Keratinocyte (primary cell): Measurements from ENCODE around the gene RET. TPM values are rescaled to one million over a fixed set of nuclear protein-coding genes. Genes with fewer than 3 reads are reported as not detected.

Experiments used
- DNase-seq: peaks from one replicate; pipeline ENCODE4 v3.0.0-alpha.2; 2011; ENCODE audit warnings: low read depth, missing footprints, low spot score
- FAIRE-seq: peaks from 2 replicates; lab custom pipeline; 2011; peaks lifted over from hg19 to GRCh38; lab: Jason Lieb, UNC
- H2AFZ ChIP-seq: 2 replicates; pipeline ENCODE4 v1.6.0; 2012; ENCODE audit warnings: low read length, control low read depth, inconsistent platforms; ENCODE audit not compliant: control insufficient read depth
- H3K27ac ChIP-seq: 2 replicates; pipeline ENCODE4 v1.5.1; 2011; ENCODE audit warnings: low read length; ENCODE audit not compliant: control insufficient read depth, insufficient read depth
- H3K27me3 ChIP-seq: 3 replicates; pipeline ENCODE4 v1.6.0; 2011; ENCODE audit warnings: low read length; ENCODE audit not compliant: control insufficient read depth, insufficient read depth; ENCODE audit errors: extremely low read depth
- H3K36me3 ChIP-seq, 2 experiments: 2 replicates in 1 of 2; 3 replicates in 1 of 2; pipeline ENCODE4 v1.5.1; 2011; ENCODE audit warnings: low read length in 2 of 2, mild to moderate bottlenecking in 1 of 2; ENCODE audit not compliant: control insufficient read depth in 2 of 2, insufficient read depth in 2 of 2; ENCODE audit errors: extremely low read depth in 1 of 2
- H3K4me1 ChIP-seq: 3 replicates; pipeline ENCODE4 v1.5.1; 2011; ENCODE audit warnings: low read length; ENCODE audit not compliant: control insufficient read depth, insufficient read depth; ENCODE audit errors: extremely low read depth
- H3K4me2 ChIP-seq: 3 replicates; pipeline ENCODE4 v1.6.0; 2011; ENCODE audit warnings: low read depth, low read length; ENCODE audit not compliant: control insufficient read depth, insufficient read depth; ENCODE audit errors: extremely low read depth
- H3K4me3 ChIP-seq, 3 experiments: fragments of 200-600 bp in 1 of 3; sonication (generic) in 1 of 3; 2 replicates in 2 of 3; 3 replicates in 1 of 3; pipeline ENCODE4 v1.5.1; 2011 to 2016; ENCODE audit warnings: low read length in 3 of 3, mild to moderate bottlenecking in 3 of 3, control low read depth in 2 of 3, inconsistent platforms in 1 of 3, low read depth in 1 of 3, mixed read lengths in 1 of 3, mixed run types in 1 of 3, moderate library complexity in 1 of 3; ENCODE audit not compliant: control insufficient read depth in 2 of 3, insufficient read depth in 2 of 3; ENCODE audit errors: extremely low read depth in 1 of 3
- H3K79me2 ChIP-seq: 2 replicates; pipeline ENCODE4 v1.6.0; 2012; ENCODE audit warnings: low read length; ENCODE audit not compliant: control insufficient read depth, insufficient read depth
- H3K9ac ChIP-seq: 3 replicates; pipeline ENCODE4 v1.6.0; 2011; ENCODE audit warnings: low read length; ENCODE audit not compliant: control insufficient read depth, insufficient read depth; ENCODE audit errors: extremely low read depth
- H3K9me1 ChIP-seq: 3 replicates; pipeline ENCODE4 v1.6.0; 2011; ENCODE audit warnings: low read length; ENCODE audit not compliant: control insufficient read depth, insufficient read depth; ENCODE audit errors: extremely low read depth
- H3K9me3 ChIP-seq: 2 replicates; pipeline ENCODE4 v1.5.1; 2012; ENCODE audit warnings: low read depth, low read length; ENCODE audit not compliant: control insufficient read depth
- H4K20me1 ChIP-seq: 3 replicates; pipeline ENCODE4 v1.6.0; 2011; ENCODE audit warnings: low read length; ENCODE audit not compliant: control insufficient read depth, insufficient read depth; ENCODE audit errors: extremely low read depth
- CTCF ChIP-seq, 3 experiments: IDR thresholded peaks in 1 of 3; conservative IDR thresholded peaks in 1 of 3; optimal IDR thresholded peaks in 1 of 3; 2 replicates in 2 of 3; 3 replicates in 1 of 3; pipeline versions ENCODE3 to v1.5.1; 2011; ENCODE audit warnings: low read length in 3 of 3, mild to moderate bottlenecking in 3 of 3, moderate library complexity in 2 of 3, control low read depth in 1 of 3, inconsistent platforms in 1 of 3; ENCODE audit not compliant: insufficient read depth in 2 of 3; ENCODE audit errors: extremely low read depth in 1 of 3
- EZH2 ChIP-seq: IDR thresholded peaks from one replicate; pipeline ENCODE4 v1.6.1; 2012; ENCODE audit warnings: inconsistent platforms, mild to moderate bottlenecking, low read length, moderate library complexity
- dilution Hi-C: fragments of 300-500 bp; cut with MboI; formaldehyde crosslinking; loops from one replicate; pipeline ENCODE4 v1.7.0; 2020; ENCODE audit warnings: low sequenced_read_pairs; ENCODE audit not compliant: extremely low pct_ligation_motif_present
- polyA plus RNA-seq, 5 experiments: library from polyadenylated mRNA; depleted of rRNA in 3 of 5; stranded (reverse) in 3 of 5; stranded (forward) in 1 of 5; unstranded in 1 of 5; fragments of >200 nt; gene quantifications; 1 replicate in 1 of 5; 2 replicates in 3 of 5; 3 replicates in 1 of 5; pipeline versions ENCODE4 v1.2.1 to v1.2.3, GENCODE V29; 2011 to 2012; ENCODE audit warnings: missing spikeins in 2 of 5, low read depth in 1 of 5, low replicate concordance in 1 of 5

The RET gene
- polyA plus RNA-seq, 1 donor (not counting 4 experiments of a cell fraction or from before 2014, with no cell fraction given) = 0.21 TPM

GRCh38 chr10:43044448-43044921, 32.4 kb upstream of the RET start:
- Histone ChIP-seq H3K36me3 (no peaks in the 10 kb centered on the region), H3K9me3 (no peaks in the 10 kb centered on the region), H2AFZ (no peak overlapping the region), H3K4me2 (no peak overlapping the region), H4K20me1 (no peaks in the 10 kb centered on the region), H3K9ac (no peak overlapping the region), H3K9me1 (no peaks in the 10 kb centered on the region), H3K4me3 (no peak overlapping the region), H3K27ac (no peak overlapping the region), H3K4me1 (no peaks in the 10 kb centered on the region), H3K27me3 (peaks cover 4% of the 10 kb centered on the region), H3K79me2 (no peaks in the 10 kb centered on the region)
- FAIRE-seq (no peak), DNase-seq (no peak)
- TF ChIP-seq CTCF (optimal IDR thresholded peaks at IDR 0.05 in 1 of 3, IDR thresholded peaks at IDR 0.05 in 1 of 3, conservative IDR thresholded peaks at IDR 0.05 in 1 of 3; ENCODE audit: extremely low read depth in 1 of 3, insufficient read depth in 2 of 3, low read length in 3 of 3) = no peak
- TF ChIP-seq EZH2 = no peak
- dilution Hi-C loops = no loop called here

DNA sequence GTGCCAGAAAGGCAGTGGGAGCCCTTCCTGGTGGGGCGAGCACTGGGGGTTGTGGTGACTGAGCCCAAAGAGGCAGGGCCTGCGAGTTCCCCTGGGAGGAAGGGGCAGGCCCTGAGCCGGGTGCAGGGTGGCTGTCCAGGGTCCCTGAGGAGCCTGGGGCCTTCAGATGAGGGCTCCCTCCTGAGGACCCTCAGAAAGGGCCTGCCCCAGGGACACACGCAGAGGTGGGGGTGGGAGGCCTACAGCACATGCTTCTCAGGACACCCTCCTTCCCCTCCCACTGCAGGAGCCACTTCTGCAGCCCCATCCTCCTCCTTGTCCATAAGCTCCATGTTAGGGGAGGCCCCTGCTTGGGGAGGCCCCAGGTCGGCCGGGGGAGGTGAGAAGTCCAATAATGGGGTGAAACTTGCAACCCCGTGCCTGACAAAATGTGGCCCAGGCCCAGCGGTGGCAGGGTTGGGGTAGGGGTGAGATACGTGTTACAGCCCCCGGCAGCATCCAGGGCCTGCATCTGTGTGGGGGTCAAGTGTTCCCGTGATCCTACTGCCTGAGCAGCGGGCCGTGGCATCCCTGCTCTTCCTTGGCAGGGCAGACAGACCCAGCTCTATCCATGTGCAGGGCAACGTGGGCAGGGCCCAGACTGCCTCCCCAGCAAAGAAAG, 31.8 kb upstream of the RET start:
- Histone ChIP-seq H3K4me3 (no peak overlapping the region), H3K27me3 (peaks cover 4% of the 10 kb centered on the region), H3K36me3 (no peaks in the 10 kb centered on the region), H4K20me1 (no peaks in the 10 kb centered on the region), H3K9me3 (no peaks in the 10 kb centered on the region), H3K27ac (no peak overlapping the region), H2AFZ (no peak overlapping the region), H3K4me1 (no peaks in the 10 kb centered on the region), H3K79me2 (no peaks in the 10 kb centered on the region), H3K4me2 (no peak overlapping the region), H3K9ac (no peak overlapping the region), H3K9me1 (no peaks in the 10 kb centered on the region)
- FAIRE-seq (no peak), DNase-seq (no peak)
- dilution Hi-C loops = no loop called here
- TF ChIP-seq EZH2 (no peak), CTCF (optimal IDR thresholded peaks at IDR 0.05 in 1 of 3, IDR thresholded peaks at IDR 0.05 in 1 of 3, conservative IDR thresholded peaks at IDR 0.05 in 1 of 3; ENCODE audit: extremely low read depth in 1 of 3, insufficient read depth in 2 of 3, low read length in 3 of 3) (no peak)
